Measurements from ENCODE around the gene SLC2A9. TPM values are rescaled to one million over a fixed set of nuclear protein-coding genes. Genes with fewer than 3 reads are reported as not detected.
"Not testable (repeated sequence)": the region's sequence is repeated elsewhere in the genome, so short reads cannot be mapped to it uniquely, and the experiment has no call there.

SLC2A9 gene
- total RNA-seq, 2 experiments from 2014 or later, result 0.55 to 0.83 TPM

DNA sequence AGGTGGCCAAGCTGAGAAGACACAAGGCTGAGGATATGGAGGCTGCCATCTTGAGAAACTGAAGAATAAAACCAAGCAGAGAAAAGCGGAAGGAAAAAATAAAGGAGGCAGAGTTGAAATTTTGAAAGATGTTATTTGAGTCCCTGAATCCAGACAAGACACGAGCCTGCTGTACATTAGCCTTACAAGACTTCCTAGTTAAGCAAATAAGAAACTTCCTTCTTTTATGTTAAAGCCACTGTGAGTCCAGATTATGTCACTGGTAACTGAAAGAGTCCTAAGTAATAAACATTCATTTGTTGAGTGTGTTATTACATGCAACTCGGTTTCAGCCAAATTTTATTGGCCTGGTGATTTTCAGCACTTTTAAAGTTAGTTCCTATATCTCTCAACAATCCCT is 209.5 kb downstream of the SLC2A9 start:
- peaks cover 20% of the 10 kb centered on the region for H3K4me1 Mint-ChIP-seq
- DNase-seq, result no peak
- POLR2A ChIA-PET, result no interaction called here
- H3K4me3 Mint-ChIP-seq, result no peak overlapping the region
- CTCF ChIA-PET, result interaction anchor here (1.4 kb wide), 1 partner anchor 204 kb away, joined by 6 read pairs; no protein-coding TSS in a partner anchor
- H3K27me3 Mint-ChIP-seq, result peaks cover 67% of the 10 kb centered on the region
- H3K36me3 Mint-ChIP-seq (ENCODE audit: low read depth), result no peaks in the 10 kb centered on the region
- no peak overlapping the region for H3K27ac Mint-ChIP-seq
- H3K9me3 Mint-ChIP-seq, result no peaks in the 10 kb centered on the region

GRCh38 chr4:9808077-9808476 is 213.2 kb downstream of the SLC2A9 start:
- ChIA-PET POLR2A (no interaction called here), CTCF (no interaction called here)
- DNase-seq, result no peak
- Mint-ChIP-seq H3K36me3 (ENCODE audit: low read depth) (no peaks in the 10 kb centered on the region), H3K4me3 (no peak overlapping the region), H3K27me3 (peaks cover 65% of the 10 kb centered on the region), H3K9me3 (no peaks in the 10 kb centered on the region), H3K27ac (no peak overlapping the region), H3K4me1 (peaks cover 9% of the 10 kb centered on the region)

- ChIA-PET CTCF (no interaction called here), POLR2A (no interaction called here)
- H3K4me3 Mint-ChIP-seq, result no peak overlapping the region
- DNase-seq, result no peak
- no peaks in the 10 kb centered on the region for H3K4me1 Mint-ChIP-seq
- H3K36me3 Mint-ChIP-seq (ENCODE audit: low read depth), result no peaks in the 10 kb centered on the region
- no peak overlapping the region for H3K27ac Mint-ChIP-seq
- H3K27me3 Mint-ChIP-seq, result peaks cover 52% of the 10 kb centered on the region
- H3K9me3 Mint-ChIP-seq, result no peaks in the 10 kb centered on the region
Observed at GRCh38 chr4:9804918-9805317, 216.4 kb downstream of the SLC2A9 start.

GRCh38 chr4:9800848-9801247 is 220.4 kb downstream of the SLC2A9 start:
- DNase-seq, result no peak
- POLR2A ChIA-PET, result no interaction called here
- peaks cover 36% of the 10 kb centered on the region for H3K27me3 Mint-ChIP-seq
- H3K9me3 Mint-ChIP-seq, result peaks cover 3% of the 10 kb centered on the region
- H3K4me1 Mint-ChIP-seq, result no peaks in the 10 kb centered on the region
- CTCF ChIA-PET, result no interaction called here
- H3K27ac Mint-ChIP-seq, result no peak overlapping the region
- no peak overlapping the region for H3K4me3 Mint-ChIP-seq
- H3K36me3 Mint-ChIP-seq (ENCODE audit: low read depth), result no peaks in the 10 kb centered on the region

DNA sequence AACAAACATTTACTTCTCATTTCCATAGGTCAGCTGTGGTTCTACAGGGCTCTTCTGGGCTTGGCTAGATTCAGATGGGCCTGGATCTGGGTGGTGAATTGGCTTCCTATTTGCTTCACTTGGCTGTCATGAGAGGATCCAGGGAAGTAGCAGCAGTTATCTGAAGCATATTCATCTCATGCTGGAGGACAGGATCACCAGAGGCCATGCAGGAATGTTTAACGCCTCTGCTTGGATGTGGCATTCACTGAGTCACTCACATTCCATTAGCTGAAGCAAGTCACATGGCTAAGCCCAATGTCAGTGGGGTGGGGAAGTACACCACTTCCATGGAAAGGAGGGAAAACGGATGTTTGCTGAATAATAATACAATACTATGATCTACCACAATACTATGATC is 224.7 kb downstream of the SLC2A9 start:
- POLR2A ChIA-PET; H3K4me3 Mint-ChIP-seq; H3K36me3 Mint-ChIP-seq (ENCODE audit: low read depth); H3K27ac Mint-ChIP-seq; H3K4me1 Mint-ChIP-seq; CTCF ChIA-PET; H3K9me3 Mint-ChIP-seq; DNase-seq: not testable (repeated sequence)
- peaks cover 15% of the 10 kb centered on the region for H3K27me3 Mint-ChIP-seq

- POLR2A ChIA-PET, result no interaction called here
- CTCF ChIA-PET, result no interaction called here
Observed at GRCh38 chr4:9792381-9792780, 228.9 kb downstream of the SLC2A9 start.

GRCh38 chr4:9785891-9786290 is 235.4 kb downstream of the SLC2A9 start:
- POLR2A ChIA-PET; H3K9me3 Mint-ChIP-seq; H3K4me1 Mint-ChIP-seq; CTCF ChIA-PET; DNase-seq; H3K27ac Mint-ChIP-seq; H3K4me3 Mint-ChIP-seq; H3K36me3 Mint-ChIP-seq (ENCODE audit: low read depth): not testable (repeated sequence)
- peaks cover 56% of the 10 kb centered on the region for H3K27me3 Mint-ChIP-seq

More at GRCh38 chr4:9792381-9792780, 228.9 kb downstream of the SLC2A9 start:
- Mint-ChIP-seq H3K9me3 (no peaks in the 10 kb centered on the region), H3K27me3 (peaks cover 23% of the 10 kb centered on the region), H3K4me3 (no peak overlapping the region), H3K36me3 (ENCODE audit: low read depth) (no peaks in the 10 kb centered on the region), H3K27ac (no peak overlapping the region), H3K4me1 (no peaks in the 10 kb centered on the region)
- no peak for DNase-seq

GRCh38 chr4:9782136-9782436 is 239.2 kb downstream of the SLC2A9 start:
- Mint-ChIP-seq H3K9me3 (no peaks in the 10 kb centered on the region), H3K27ac (no peak overlapping the region), H3K27me3 (peaks cover 61% of the 10 kb centered on the region), H3K4me1 (no peaks in the 10 kb centered on the region), H3K36me3 (ENCODE audit: low read depth) (no peaks in the 10 kb centered on the region), H3K4me3 (no peak overlapping the region)
- no peak for DNase-seq
- ChIA-PET CTCF (no interaction called here), POLR2A (no interaction called here)

- peaks cover 59% of the 10 kb centered on the region for H3K27me3 Mint-ChIP-seq
- no peak within 1 kb of the TSS for H3K27ac Mint-ChIP-seq
Observed at GRCh38 chr4:9781343-9782135, 239.8 kb downstream of the SLC2A9 start, which contains the start of gene DRD5. Gene DRD5 (plus strand): TSS chr4:9781634. CDS start chr4:9782030, 396 bp downstream.

More at GRCh38 chr4:9781343-9782135, 239.8 kb downstream of the SLC2A9 start, which contains the start of gene DRD5:
- ChIA-PET POLR2A (no interaction called here), CTCF (no interaction called here)
- DNase-seq, result no peak
- no peaks in the 10 kb centered on the region for H3K4me1 Mint-ChIP-seq
- no peak within 1 kb of the TSS for H3K4me3 Mint-ChIP-seq
- H3K36me3 Mint-ChIP-seq (ENCODE audit: low read depth), result no peaks in the 10 kb centered on the region
- H3K9me3 Mint-ChIP-seq, result no peaks in the 10 kb centered on the region

Other genes with a start within 250 kb of the SLC2A9 start
- gene DRD5, start 239.9 kb downstream of the SLC2A9 start, total RNA-seq, result not detected
- 100 to 1,000 TPM; 463 to 465 TPM for gene WDR1, start 95.3 kb upstream of the SLC2A9 start, total RNA-seq